A673 (cell line): ENCODE measurements around the gene ABCC9. TPM values are rescaled to one million over a fixed set of nuclear protein-coding genes. Genes with fewer than 3 reads are reported as not detected.

Source experiments
- BruUV-seq: library from RNA; stranded (reverse); fragments of 400-500 nt; replicated peaks from 2 replicates; lab custom pipeline; 2021; lab: Mats Ljungman, UMichigan
- CTCF ChIA-PET: fragments of 300-600 bp; sonication (Branson Sonifier 250); formaldehyde crosslinking; loops from one replicate; lab custom pipeline; 2022; ENCODE audit warnings: antibody characterized with exemption; lab: Charles Lee
- POLR2A ChIA-PET: fragments of 300-600 bp; sonication (Branson Sonifier 250); formaldehyde crosslinking; loops from one replicate; lab custom pipeline; 2022; ENCODE audit warnings: antibody characterized with exemption; ENCODE audit not compliant: low non-redundant PET; lab: Charles Lee
- DNase-seq: peaks from one replicate; pipeline ENCODE4 v3.0.0-alpha.2; 2015; ENCODE audit warnings: low spot score
- H3K27ac ChIP-seq: fragments of 200-600 bp; sonication (generic); 2 replicates; pipeline ENCODE4 v1.5.1; 2016; ENCODE audit warnings: mixed run types, low read depth, mild to moderate bottlenecking, mixed read lengths, antibody characterized with exemption, low read length; ENCODE audit not compliant: poor library complexity, severe bottlenecking
- H3K27me3 ChIP-seq: fragments of 200-600 bp; sonication (generic); replicated peaks from 2 replicates; pipeline ENCODE4 v1.6.1; 2017; ENCODE audit warnings: mixed run types, low read depth, mild to moderate bottlenecking, mixed read lengths, antibody characterized with exemption, low read length; ENCODE audit not compliant: insufficient read depth, poor library complexity
- H3K36me3 ChIP-seq: fragments of 200-600 bp; sonication (generic); 2 replicates; pipeline ENCODE4 v1.6.1; 2016; ENCODE audit warnings: mixed run types, mild to moderate bottlenecking, mixed read lengths, antibody characterized with exemption, low read length; ENCODE audit not compliant: insufficient read depth, poor library complexity, severe bottlenecking
- H3K4me1 ChIP-seq: fragments of 200-600 bp; sonication (generic); 2 replicates; pipeline ENCODE4 v1.6.1; 2017; ENCODE audit warnings: mixed run types, mild to moderate bottlenecking, mixed read lengths, antibody characterized with exemption, low read length; ENCODE audit not compliant: insufficient read depth, poor library complexity, severe bottlenecking
- H3K4me3 ChIP-seq: fragments of 200-600 bp; sonication (generic); 2 replicates; pipeline ENCODE4 v1.5.1; 2016; ENCODE audit warnings: low read depth, mixed run types, mild to moderate bottlenecking, mixed read lengths, low read length; ENCODE audit not compliant: poor library complexity, severe bottlenecking
- H3K9me3 ChIP-seq: fragments of 200-600 bp; sonication (generic); 2 replicates; pipeline ENCODE4 v1.6.1; 2016; ENCODE audit warnings: mixed run types, low read depth, mild to moderate bottlenecking, mixed read lengths, antibody characterized with exemption, low read length; ENCODE audit not compliant: poor library complexity, severe bottlenecking
- EZH2 ChIP-seq: fragments of 200-600 bp; sonication (generic); IDR thresholded peaks from 2 replicates; pipeline ENCODE4 v1.6.1; 2017; ENCODE audit warnings: borderline replicate concordance, low read depth, mild to moderate bottlenecking, mixed read lengths, antibody characterized with exemption, low read length; ENCODE audit not compliant: poor library complexity, severe bottlenecking
- intact Hi-C: fragments of 100-400 bp; cut with micrococcal nuclease; formaldehyde crosslinking; loops from one replicate; pipeline ENCODE4 v1.10.0; 2022; ENCODE audit not compliant: unreplicated experiment
- total RNA-seq: library from RNA; stranded (reverse); gene quantifications from 2 replicates; pipeline ENCODE4 v1.2.3, GENCODE V29; 2021
- TF ChIP-seq, protein P1 (sequence below): fragments of 300-800, 200-600 bp; sonication (generic); conservative IDR thresholded peaks from 2 replicates; pipeline ENCODE4 v1.5.1; 2017; ENCODE audit warnings: low read depth, mild to moderate bottlenecking, antibody characterized with exemption, low read length, moderate library complexity, mixed read lengths

The ABCC9 gene
- total RNA-seq, 1 experiment from 2014 or later = not detected

- ChIA-PET CTCF (no interaction called here), POLR2A (no interaction called here)
- Histone ChIP-seq H3K36me3 (no peaks in the 10 kb centered on the region), H3K27me3 (peaks cover 9% of the 10 kb centered on the region), H3K4me1 (no peaks in the 10 kb centered on the region), H3K9me3 (no peaks in the 10 kb centered on the region), H3K4me3 (no peak overlapping the region), H3K27ac (no peak overlapping the region)
- no peak for DNase-seq
- intact Hi-C loops = no loop called here
- TF ChIP-seq, protein P1, sequence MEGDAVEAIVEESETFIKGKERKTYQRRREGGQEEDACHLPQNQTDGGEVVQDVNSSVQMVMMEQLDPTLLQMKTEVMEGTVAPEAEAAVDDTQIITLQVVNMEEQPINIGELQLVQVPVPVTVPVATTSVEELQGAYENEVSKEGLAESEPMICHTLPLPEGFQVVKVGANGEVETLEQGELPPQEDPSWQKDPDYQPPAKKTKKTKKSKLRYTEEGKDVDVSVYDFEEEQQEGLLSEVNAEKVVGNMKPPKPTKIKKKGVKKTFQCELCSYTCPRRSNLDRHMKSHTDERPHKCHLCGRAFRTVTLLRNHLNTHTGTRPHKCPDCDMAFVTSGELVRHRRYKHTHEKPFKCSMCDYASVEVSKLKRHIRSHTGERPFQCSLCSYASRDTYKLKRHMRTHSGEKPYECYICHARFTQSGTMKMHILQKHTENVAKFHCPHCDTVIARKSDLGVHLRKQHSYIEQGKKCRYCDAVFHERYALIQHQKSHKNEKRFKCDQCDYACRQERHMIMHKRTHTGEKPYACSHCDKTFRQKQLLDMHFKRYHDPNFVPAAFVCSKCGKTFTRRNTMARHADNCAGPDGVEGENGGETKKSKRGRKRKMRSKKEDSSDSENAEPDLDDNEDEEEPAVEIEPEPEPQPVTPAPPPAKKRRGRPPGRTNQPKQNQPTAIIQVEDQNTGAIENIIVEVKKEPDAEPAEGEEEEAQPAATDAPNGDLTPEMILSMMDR = no peak
- no peak for TF ChIP-seq EZH2
- no TSS peak for BruUV-seq
Observed at GRCh38 chr12:21893924-21894323, 47.3 kb downstream of the ABCC9 start.

GRCh38 chr12:21892341-21892740 is 48.9 kb downstream of the ABCC9 start:
- POLR2A ChIA-PET = no interaction called here
- Histone ChIP-seq H3K27me3 (peaks cover 9% of the 10 kb centered on the region), H3K4me1 (no peaks in the 10 kb centered on the region), H3K36me3 (no peaks in the 10 kb centered on the region), H3K27ac (no peak overlapping the region), H3K4me3 (no peak overlapping the region), H3K9me3 (no peaks in the 10 kb centered on the region)
- DNase-seq = no peak
- no TSS peak for BruUV-seq
- no peak for TF ChIP-seq EZH2
- TF ChIP-seq, protein P1 = no peak
- CTCF ChIA-PET = no interaction called here
- intact Hi-C loops = no loop called here

DNA sequence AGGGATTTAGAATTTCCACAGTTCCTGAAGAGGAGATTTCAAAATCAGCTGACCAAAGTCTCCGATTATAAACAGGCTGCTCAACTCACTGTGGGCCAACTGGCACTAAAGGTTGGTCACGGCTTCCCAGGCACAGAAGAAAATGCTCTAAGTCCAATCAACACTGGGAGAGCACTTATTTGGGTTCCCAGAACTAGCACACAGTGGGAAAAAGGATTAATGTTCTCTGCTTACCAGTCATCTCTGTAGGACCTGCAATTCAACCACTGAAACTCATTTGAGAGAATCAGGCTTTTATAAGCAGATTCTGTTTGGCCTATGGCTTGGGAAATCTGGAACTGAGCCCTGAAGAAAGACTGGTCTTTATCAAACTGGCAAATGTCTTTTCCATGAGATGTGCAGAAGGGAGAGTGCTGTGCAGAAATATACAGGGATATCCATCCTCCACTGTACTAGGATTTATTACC is 49.4 kb downstream of the ABCC9 start:
- POLR2A ChIA-PET = no interaction called here

More for the DNA sequence above, 49.4 kb downstream of the ABCC9 start:
- intact Hi-C loops = no loop called here
- Histone ChIP-seq H3K4me1 (no peaks in the 10 kb centered on the region), H3K27me3 (peaks cover 9% of the 10 kb centered on the region), H3K27ac (no peak overlapping the region), H3K4me3 (no peak overlapping the region), H3K9me3 (no peaks in the 10 kb centered on the region), H3K36me3 (no peaks in the 10 kb centered on the region)
- no TSS peak for BruUV-seq
- TF ChIP-seq, protein P1 = no peak
- TF ChIP-seq EZH2 = no peak
- CTCF ChIA-PET = no interaction called here
- DNase-seq = no peak
